ENCODE measurements around the gene TNS1. TPM values are rescaled to one million over a fixed set of nuclear protein-coding genes. Genes with fewer than 3 reads are reported as not detected.
A peak's percentile ranks its signal among the peaks of the same experiment; 100 is the strongest.

TNS1 gene
- total and polyA plus RNA-seq, 4 donors = 67.0 to 377 (median 208) TPM

DNA sequence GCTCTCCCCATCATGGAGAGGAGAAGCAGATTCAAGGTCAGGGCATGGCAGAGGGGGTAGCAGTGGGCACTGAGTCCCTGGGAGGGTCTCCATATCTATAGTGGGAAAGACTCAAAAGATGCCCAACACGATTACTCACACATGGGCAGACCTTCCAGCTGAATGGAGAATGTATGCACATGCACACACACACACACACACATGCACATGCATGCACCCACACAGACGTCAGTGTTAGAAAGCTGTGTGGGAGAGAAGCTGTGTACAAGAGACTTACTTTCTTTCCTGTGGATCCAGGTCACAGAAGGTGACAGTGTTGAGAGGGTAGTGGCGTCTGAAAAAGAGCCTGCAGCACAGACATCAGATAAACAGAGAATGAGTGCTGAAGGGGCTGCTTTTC is 194.5 kb downstream of the TNS1 start:
- no peak overlapping the region for H3K4me3 ChIP-seq
- TF ChIP-seq, protein P1, sequence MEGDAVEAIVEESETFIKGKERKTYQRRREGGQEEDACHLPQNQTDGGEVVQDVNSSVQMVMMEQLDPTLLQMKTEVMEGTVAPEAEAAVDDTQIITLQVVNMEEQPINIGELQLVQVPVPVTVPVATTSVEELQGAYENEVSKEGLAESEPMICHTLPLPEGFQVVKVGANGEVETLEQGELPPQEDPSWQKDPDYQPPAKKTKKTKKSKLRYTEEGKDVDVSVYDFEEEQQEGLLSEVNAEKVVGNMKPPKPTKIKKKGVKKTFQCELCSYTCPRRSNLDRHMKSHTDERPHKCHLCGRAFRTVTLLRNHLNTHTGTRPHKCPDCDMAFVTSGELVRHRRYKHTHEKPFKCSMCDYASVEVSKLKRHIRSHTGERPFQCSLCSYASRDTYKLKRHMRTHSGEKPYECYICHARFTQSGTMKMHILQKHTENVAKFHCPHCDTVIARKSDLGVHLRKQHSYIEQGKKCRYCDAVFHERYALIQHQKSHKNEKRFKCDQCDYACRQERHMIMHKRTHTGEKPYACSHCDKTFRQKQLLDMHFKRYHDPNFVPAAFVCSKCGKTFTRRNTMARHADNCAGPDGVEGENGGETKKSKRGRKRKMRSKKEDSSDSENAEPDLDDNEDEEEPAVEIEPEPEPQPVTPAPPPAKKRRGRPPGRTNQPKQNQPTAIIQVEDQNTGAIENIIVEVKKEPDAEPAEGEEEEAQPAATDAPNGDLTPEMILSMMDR (IDR thresholded peaks at IDR 0.05; ENCODE audit: control extremely low read depth, extremely low read depth) = no peak
- peaks cover 67 to 81% (median 72%) of the 10 kb centered on the region in 4 donors for H3K36me3 ChIP-seq (ENCODE audit: control insufficient read depth in 4 of 4, insufficient read depth in 4 of 4, low read length in 4 of 4)
- ATAC-seq (ENCODE audit: insufficient read depth, low FRiP score) (no peak), DNase-seq (no peak)
- peaks cover 0 to 12% (median 6%) of the 10 kb centered on the region in 5 donors for H3K4me1 ChIP-seq (ENCODE audit: control insufficient read depth in 5 of 5, insufficient read depth in 5 of 5, low read length in 5 of 5)
- H3K27me3 ChIP-seq (ENCODE audit: control insufficient read depth in 3 of 3, insufficient read depth in 3 of 3, low read length in 2 of 3) = peaks cover 0 to 3% (median 0%) of the 10 kb centered on the region in 3 donors
- no peak overlapping the region for H3K27ac ChIP-seq (ENCODE audit: low read depth in 1 of 2, low read length in 1 of 2)
- peak overlapping the region in 1 of 2 donors; percentile 30 for H3K9ac ChIP-seq (ENCODE audit: insufficient read depth in 1 of 2, low read length in 2 of 2)
- H3K9me3 ChIP-seq (ENCODE audit: control insufficient read depth in 4 of 4, insufficient read depth in 3 of 4, low read length in 3 of 4) = peaks cover 0 to 2% (median 0%) of the 10 kb centered on the region in 4 donors
- 82 to 83% methylated on average over 3 of the region's 3 CpGs for WGBS, 2 donors

DNA sequence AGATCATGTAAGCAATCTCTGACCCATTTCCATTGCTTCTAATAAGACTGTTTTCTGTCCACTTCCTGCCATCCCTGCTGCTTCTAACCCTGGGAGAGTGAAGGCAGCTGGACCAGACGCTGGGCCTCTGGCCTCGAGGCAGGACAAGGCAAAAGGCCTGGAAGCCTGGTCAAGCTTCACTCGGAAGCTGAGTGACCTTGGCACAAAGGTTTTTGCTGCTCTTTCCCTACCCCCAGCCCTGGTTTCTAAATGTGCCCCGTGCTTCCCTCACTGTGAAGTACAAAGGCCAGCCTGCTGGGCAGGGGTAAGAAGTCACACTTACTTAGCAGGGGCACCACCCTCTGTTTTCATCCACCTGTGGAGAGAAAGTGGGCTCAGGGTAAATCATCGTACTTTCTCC is 195.0 kb downstream of the TNS1 start:
- Histone ChIP-seq H3K9ac (ENCODE audit: insufficient read depth in 1 of 2, low read length in 2 of 2) (no peak overlapping the region), H3K27me3 (ENCODE audit: control insufficient read depth in 3 of 3, insufficient read depth in 3 of 3, low read length in 2 of 3) (peaks cover 0 to 3% (median 0%) of the 10 kb centered on the region in 3 donors), H3K9me3 (ENCODE audit: control insufficient read depth in 4 of 4, insufficient read depth in 3 of 4, low read length in 3 of 4) (peaks cover 0 to 2% (median 0%) of the 10 kb centered on the region in 4 donors), H3K4me3 (no peak overlapping the region), H3K36me3 (ENCODE audit: control insufficient read depth in 4 of 4, insufficient read depth in 4 of 4, low read length in 4 of 4) (peaks cover 67 to 81% (median 72%) of the 10 kb centered on the region in 4 donors), H3K4me1 (ENCODE audit: control insufficient read depth in 5 of 5, insufficient read depth in 5 of 5, low read length in 5 of 5) (peaks cover 0 to 12% (median 6%) of the 10 kb centered on the region in 5 donors), H3K27ac (ENCODE audit: low read depth in 1 of 2, low read length in 1 of 2) (no peak overlapping the region)
- WGBS, 2 donors = 70 to 81% methylated on average over 5 of the region's 5 CpGs
- no peak for DNase-seq
- TF ChIP-seq, protein P1 (IDR thresholded peaks at IDR 0.05; ENCODE audit: control extremely low read depth, extremely low read depth) = no peak
- ATAC-seq (ENCODE audit: insufficient read depth, low FRiP score) = no peak

DNA sequence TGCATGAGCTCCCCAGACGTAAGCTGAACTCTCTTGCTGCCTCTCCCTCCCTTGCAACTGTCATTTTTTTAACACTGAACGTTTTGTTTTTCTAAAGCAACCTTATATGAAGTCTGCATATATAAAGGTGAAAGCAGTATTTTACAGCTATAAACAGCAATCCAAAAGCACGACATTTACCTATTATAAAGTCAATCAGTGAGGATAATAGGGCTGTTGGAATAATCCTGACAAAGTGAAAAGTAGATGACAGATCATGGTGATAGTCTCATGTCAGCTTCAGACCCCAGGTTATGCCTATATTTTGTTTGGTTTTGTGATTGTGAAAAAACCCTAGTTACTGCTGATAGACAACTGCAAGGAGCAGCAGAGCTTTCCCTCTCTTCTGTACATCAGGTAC is 195.8 kb downstream of the TNS1 start:
- DNase-seq (no peak), ATAC-seq (ENCODE audit: insufficient read depth, low FRiP score) (no peak)
- peaks cover 0 to 12% (median 7%) of the 10 kb centered on the region in 5 donors for H3K4me1 ChIP-seq (ENCODE audit: control insufficient read depth in 5 of 5, insufficient read depth in 5 of 5, low read length in 5 of 5)
- peaks cover 0 to 3% (median 0%) of the 10 kb centered on the region in 3 donors for H3K27me3 ChIP-seq (ENCODE audit: control insufficient read depth in 3 of 3, insufficient read depth in 3 of 3, low read length in 2 of 3)
- peaks cover 0 to 2% (median 0%) of the 10 kb centered on the region in 4 donors for H3K9me3 ChIP-seq (ENCODE audit: control insufficient read depth in 4 of 4, insufficient read depth in 3 of 4, low read length in 3 of 4)
- WGBS, 2 donors = 67 to 77% methylated on average over 3 of the region's 3 CpGs
- H3K36me3 ChIP-seq (ENCODE audit: control insufficient read depth in 4 of 4, insufficient read depth in 4 of 4, low read length in 4 of 4) = peaks cover 60 to 79% (median 70%) of the 10 kb centered on the region in 4 donors
- TF ChIP-seq, protein P1 (IDR thresholded peaks at IDR 0.05; ENCODE audit: control extremely low read depth, extremely low read depth) = no peak
- no peak overlapping the region for H3K9ac ChIP-seq (ENCODE audit: insufficient read depth in 1 of 2, low read length in 2 of 2)
- H3K4me3 ChIP-seq = no peak overlapping the region
- H3K27ac ChIP-seq (ENCODE audit: low read depth in 1 of 2, low read length in 1 of 2) = peak overlapping the region in 1 of 2 donors; percentile 78

DNA sequence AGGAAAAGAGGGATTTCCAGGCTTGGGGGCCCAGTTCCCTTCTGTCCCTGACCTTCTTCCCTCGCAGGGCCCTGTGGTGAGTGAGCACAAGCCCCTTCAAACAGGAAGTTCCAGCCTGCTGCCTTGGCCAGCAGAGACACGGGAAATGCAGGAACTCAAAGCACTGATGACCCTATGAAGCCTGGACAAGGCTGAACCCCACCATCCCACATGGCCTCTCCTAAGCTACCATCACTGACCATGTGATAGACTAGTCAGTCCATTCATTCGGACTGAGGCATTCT is 196.4 kb downstream of the TNS1 start:
- H3K36me3 ChIP-seq (ENCODE audit: control insufficient read depth in 4 of 4, insufficient read depth in 4 of 4, low read length in 4 of 4) = peaks cover 54 to 79% (median 70%) of the 10 kb centered on the region in 4 donors
- TF ChIP-seq, protein P1 (IDR thresholded peaks at IDR 0.05; ENCODE audit: control extremely low read depth, extremely low read depth) = no peak
- WGBS, 2 donors = 47 to 53% methylated on average over 3 of the region's 3 CpGs
- ATAC-seq (ENCODE audit: insufficient read depth, low FRiP score) (no peak), DNase-seq (no peak)
- no peak overlapping the region for H3K4me3 ChIP-seq
- peaks cover 0 to 2% (median 0%) of the 10 kb centered on the region in 4 donors for H3K9me3 ChIP-seq (ENCODE audit: control insufficient read depth in 4 of 4, insufficient read depth in 3 of 4, low read length in 3 of 4)
- H3K4me1 ChIP-seq (ENCODE audit: control insufficient read depth in 5 of 5, insufficient read depth in 5 of 5, low read length in 5 of 5) = peaks cover 0 to 14% (median 11%) of the 10 kb centered on the region in 5 donors
- peak overlapping the region in 1 of 2 donors; percentile 78 for H3K27ac ChIP-seq (ENCODE audit: low read depth in 1 of 2, low read length in 1 of 2)
- H3K9ac ChIP-seq (ENCODE audit: insufficient read depth in 1 of 2, low read length in 2 of 2) = no peak overlapping the region
- peaks cover 0 to 3% (median 0%) of the 10 kb centered on the region in 3 donors for H3K27me3 ChIP-seq (ENCODE audit: control insufficient read depth in 3 of 3, insufficient read depth in 3 of 3, low read length in 2 of 3)
